Esophagus mucosa (tissue), 1 donor: ENCODE data around the gene RASGRF1. TPM values are rescaled to one million over a fixed set of nuclear protein-coding genes. Genes with fewer than 3 reads are reported as not detected.

Source experiments
- total RNA-seq: library from RNA; stranded (reverse); gene quantifications from one replicate; pipeline ENCODE4 v1.2.4, GENCODE V29; 2023
- donor health status: DM: yes; HTN: yes; CAD: no.

The RASGRF1 gene
- total RNA-seq, 1 donor from 2014 or later: 0.12 TPM

Other genes with a start within 250 kb of the RASGRF1 start
- 128 TPM for gene MORF4L1, start 217.9 kb downstream of the RASGRF1 start, total RNA-seq
- gene CTSH, start 145.7 kb downstream of the RASGRF1 start, total RNA-seq: 56.4 TPM
- gene ANKRD34C, start 191.9 kb upstream of the RASGRF1 start, total RNA-seq: not detected
- gene TMED3, start 220.3 kb upstream of the RASGRF1 start, total RNA-seq: 103 TPM